Renal pelvis (tissue), 12 donors: ENCODE results near the gene ACADSB. TPM values are rescaled to one million over a fixed set of nuclear protein-coding genes. Genes with fewer than 3 reads are reported as not detected.
A peak's percentile ranks its signal among the peaks of the same experiment; 100 is the strongest.

Experiments
- DNase-seq: peaks from one replicate; pipeline ENCODE4 v3.0.0-alpha.2; 2013
- long read RNA-seq, 16 experiments: transcript quantifications; one replicate each; lab custom pipeline, GENCODE V29; 2026
- polyA plus RNA-seq, 3 donors: library from polyadenylated mRNA; unstranded; fragments of 120-200 nt; gene quantifications; one replicate each; pipeline ENCODE4 v1.2.1, GENCODE V29; 2013; ENCODE audit not compliant: insufficient read length in 3 of 3

The ACADSB gene
- 10 to 100 TPM; 16.0 to 30.5 (median 28.1) TPM for polyA plus RNA-seq
- long read RNA-seq, donor 1, full-length matches to known transcripts, result 4 of 4 reads
- long read RNA-seq, donor 1, partial matches to known transcripts, result 0 of 4 reads
- long read RNA-seq, donor 1, other reads (novel, unspliced or antisense), result 0 of 4 reads
- long read RNA-seq, donor 2, full-length matches to known transcripts, result 8 of 14 reads
- long read RNA-seq, donor 2, partial matches to known transcripts, result 6 of 14 reads
- long read RNA-seq, donor 2, other reads (novel, unspliced or antisense), result 0 of 14 reads
- long read RNA-seq, donor 3, full-length matches to known transcripts, result 2 of 2 reads
- long read RNA-seq, donor 3, partial matches to known transcripts, result 0 of 2 reads
- long read RNA-seq, donor 3, other reads (novel, unspliced or antisense), result 0 of 2 reads
- long read RNA-seq, donor 4, full-length matches to known transcripts, result 5 of 5 reads
- long read RNA-seq, donor 4, partial matches to known transcripts, result 0 of 5 reads
- long read RNA-seq, donor 4, other reads (novel, unspliced or antisense), result 0 of 5 reads
- long read RNA-seq, donor 5, full-length matches to known transcripts, result 1 of 1 reads
- long read RNA-seq, donor 5, partial matches to known transcripts, result 0 of 1 reads
- long read RNA-seq, donor 5, other reads (novel, unspliced or antisense), result 0 of 1 reads
- long read RNA-seq, donor 6, full-length matches to known transcripts, result 6 of 13 reads
- long read RNA-seq, donor 6, partial matches to known transcripts, result 7 of 13 reads
- long read RNA-seq, donor 6, other reads (novel, unspliced or antisense), result 0 of 13 reads
- long read RNA-seq, donor 7, full-length matches to known transcripts, result 2 of 2 reads
- long read RNA-seq, donor 7, partial matches to known transcripts, result 0 of 2 reads
- long read RNA-seq, donor 7, other reads (novel, unspliced or antisense), result 0 of 2 reads
- long read RNA-seq, donor 8, full-length matches to known transcripts, result 3 of 3 reads
- long read RNA-seq, donor 8, partial matches to known transcripts, result 0 of 3 reads
- long read RNA-seq, donor 8, other reads (novel, unspliced or antisense), result 0 of 3 reads
- long read RNA-seq, donor 9, full-length matches to known transcripts, result 2 of 2 reads
- long read RNA-seq, donor 9, partial matches to known transcripts, result 0 of 2 reads
- long read RNA-seq, donor 9, other reads (novel, unspliced or antisense), result 0 of 2 reads
- long read RNA-seq, donor 10, full-length matches to known transcripts, result 1 of 1 reads
- long read RNA-seq, donor 10, partial matches to known transcripts, result 0 of 1 reads
- long read RNA-seq, donor 10, other reads (novel, unspliced or antisense), result 0 of 1 reads
- long read RNA-seq, donor 11, full-length matches to known transcripts, result 1 of 1 reads
- long read RNA-seq, donor 11, partial matches to known transcripts, result 0 of 1 reads
- long read RNA-seq, donor 11, other reads (novel, unspliced or antisense), result 0 of 1 reads
- long read RNA-seq, donor 12, full-length matches to known transcripts, result 6 of 16 reads
- long read RNA-seq, donor 12, partial matches to known transcripts, result 10 of 16 reads
- long read RNA-seq, donor 12, other reads (novel, unspliced or antisense), result 0 of 16 reads
- long read RNA-seq, donor 13, full-length matches to known transcripts, result 3 of 16 reads
- long read RNA-seq, donor 13, partial matches to known transcripts, result 13 of 16 reads
- long read RNA-seq, donor 13, other reads (novel, unspliced or antisense), result 0 of 16 reads
- long read RNA-seq, donor 14, result 0 reads
- long read RNA-seq, donor 15, full-length matches to known transcripts, result 5 of 10 reads
- long read RNA-seq, donor 15, partial matches to known transcripts, result 5 of 10 reads
- long read RNA-seq, donor 15, other reads (novel, unspliced or antisense), result 0 of 10 reads
- long read RNA-seq, donor 16, full-length matches to known transcripts, result 3 of 13 reads
- long read RNA-seq, donor 16, partial matches to known transcripts, result 10 of 13 reads
- long read RNA-seq, donor 16, other reads (novel, unspliced or antisense), result 0 of 13 reads

GRCh38 chr10:123008355-123009104 lies at the start of gene ACADSB, which contains the start of gene IKZF5:
Gene ACADSB, plus strand, starts transcription at chr10:123009006. Its CDS starts 24 bp downstream, at chr10:123009030.
Gene IKZF5, minus strand, starts transcription at chr10:123008795. Its CDS starts 10,170 bp downstream, at chr10:122998625.
- peak; percentile 98 for DNase-seq

- DNase-seq, result no peak
Observed at GRCh38 chr10:122962405-122962804, 46.4 kb upstream of the ACADSB start.

- no peak for DNase-seq
Observed at GRCh38 chr10:122966879-122967278, 41.9 kb upstream of the ACADSB start.

GRCh38 chr10:122968698-122969097 lies 40.1 kb upstream of the ACADSB start:
- no peak for DNase-seq

GRCh38 chr10:122974023-122974422 lies 34.8 kb upstream of the ACADSB start:
- no peak for DNase-seq

GRCh38 chr10:122974543-122975064 lies 34.2 kb upstream of the ACADSB start:
- no peak for DNase-seq

GRCh38 chr10:122980209-122981065 lies 28.4 kb upstream of the ACADSB start, which contains the start of gene PSTK:
Gene PSTK, plus strand, starts transcription at chr10:122980401. Its CDS starts 79 bp downstream, at chr10:122980480.
- DNase-seq, result peak; percentile 90

GRCh38 chr10:122981066-122981464 lies 27.7 kb upstream of the ACADSB start:
- DNase-seq, result peak; percentile 20

- DNase-seq, result no peak
Observed at GRCh38 chr10:122983898-122984297, 24.9 kb upstream of the ACADSB start.

GRCh38 chr10:122984708-122985107 lies 24.1 kb upstream of the ACADSB start:
- no peak for DNase-seq

GRCh38 chr10:122986335-122986734 lies 22.5 kb upstream of the ACADSB start:
- no peak for DNase-seq

GRCh38 chr10:122988501-122988900 lies 20.3 kb upstream of the ACADSB start:
- no peak for DNase-seq

GRCh38 chr10:122990278-122990677 lies 18.5 kb upstream of the ACADSB start:
- DNase-seq, result no peak

- DNase-seq, result no peak
Observed at GRCh38 chr10:122992031-122992585, 16.7 kb upstream of the ACADSB start.

GRCh38 chr10:122993797-122994336 lies 14.9 kb upstream of the ACADSB start:
- DNase-seq, result no peak

GRCh38 chr10:122995936-122996335 lies 12.9 kb upstream of the ACADSB start:
- DNase-seq, result no peak

- no peak for DNase-seq
Observed at GRCh38 chr10:122997864-122998263, 10.9 kb upstream of the ACADSB start.
